Measurements from ENCODE around the gene PDCD11.
"Not testable (repeated sequence)": the region's sequence is repeated elsewhere in the genome, so short reads cannot be mapped to it uniquely, and the experiment has no call there.

The PDCD11 gene

DNA sequence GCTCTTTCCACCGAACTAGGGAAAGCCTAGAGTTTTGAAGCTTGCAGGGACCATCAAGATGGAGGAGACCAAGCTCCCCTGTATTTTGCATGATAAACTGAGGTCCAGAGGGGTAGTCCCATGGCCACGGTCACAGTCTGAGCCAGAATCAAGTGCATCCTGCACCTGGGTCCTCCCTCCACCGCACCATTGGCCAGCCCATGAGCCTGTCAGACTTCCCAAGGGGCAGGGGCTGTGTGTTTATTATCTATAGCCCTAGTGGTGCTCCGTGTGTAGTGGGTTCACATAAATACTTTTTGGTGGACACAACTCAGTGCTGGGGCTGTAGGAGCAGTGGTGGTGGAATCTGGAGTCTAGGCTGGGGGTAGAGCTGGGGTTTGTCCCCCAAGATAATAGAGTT, 79.0 kb downstream of the PDCD11 start:
- no peak for DNase-seq

DNA sequence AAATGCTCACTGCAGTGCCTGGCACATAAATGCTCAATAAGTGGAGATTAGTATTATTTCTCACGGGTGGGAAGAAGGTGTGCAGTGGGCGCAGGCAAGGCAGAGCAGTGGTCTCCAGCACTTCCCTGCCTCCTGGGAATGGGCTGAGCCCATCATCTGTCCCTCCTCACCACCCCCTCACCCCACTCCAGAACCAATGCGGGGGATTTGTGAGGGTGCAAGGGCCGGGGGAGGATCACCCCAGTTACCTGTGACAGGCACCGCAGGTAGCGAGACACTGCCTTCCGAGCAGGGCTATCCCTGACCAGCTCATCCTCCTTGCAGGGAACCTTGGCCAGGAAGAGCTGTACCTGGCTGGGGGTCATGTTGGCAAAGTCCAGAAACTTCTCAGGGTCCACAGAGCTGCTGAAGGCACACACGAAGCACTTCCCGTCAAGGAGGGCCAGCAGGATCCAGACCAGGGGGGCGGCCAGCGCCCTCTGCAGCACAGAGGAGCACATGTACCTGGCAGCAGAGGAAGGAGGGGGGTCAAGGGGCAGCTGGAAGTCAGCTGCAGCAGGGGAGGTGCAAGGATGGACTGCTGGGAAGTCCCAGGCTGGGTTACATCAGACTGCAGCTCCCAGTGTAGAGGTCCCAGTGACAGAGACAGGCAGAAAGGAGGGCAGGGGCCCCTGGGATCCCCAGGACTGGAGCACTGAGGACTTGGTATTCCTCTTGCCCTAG, 79.8 kb downstream of the PDCD11 start:
- no peak for DNase-seq

DNA sequence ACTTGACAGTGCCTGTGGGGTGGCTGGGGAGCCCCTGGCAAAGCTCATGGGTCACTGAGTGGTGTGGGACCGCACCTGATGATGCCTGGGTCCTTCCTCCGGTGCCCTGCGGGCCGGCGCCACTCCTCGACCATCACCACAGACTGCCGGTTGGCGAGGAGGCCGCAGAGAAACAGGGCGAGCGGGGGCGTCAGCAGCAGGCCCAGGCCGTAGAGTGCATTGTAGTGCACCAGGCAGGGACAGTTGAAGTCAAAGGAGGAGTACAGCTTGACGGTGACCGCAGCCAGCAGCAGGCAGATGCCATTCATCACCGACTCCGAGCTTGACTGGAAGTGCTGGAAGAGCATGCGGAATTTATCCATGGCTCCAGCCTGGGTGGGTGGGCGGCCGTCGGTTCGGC, 82.2 kb downstream of the PDCD11 start:
- no peak for DNase-seq

GRCh38 chr10:103479135-103479534, 82.7 kb downstream of the PDCD11 start, which contains the start of gene CALHM3:
CALHM3 (minus strand) TSS chr10:103479240; CDS start chr10:103479032, 208 bp downstream.
- DNase-seq: no peak

- DNase-seq: no peak
Observed at GRCh38 chr10:103480521-103480920, 84.1 kb downstream of the PDCD11 start.

DNA sequence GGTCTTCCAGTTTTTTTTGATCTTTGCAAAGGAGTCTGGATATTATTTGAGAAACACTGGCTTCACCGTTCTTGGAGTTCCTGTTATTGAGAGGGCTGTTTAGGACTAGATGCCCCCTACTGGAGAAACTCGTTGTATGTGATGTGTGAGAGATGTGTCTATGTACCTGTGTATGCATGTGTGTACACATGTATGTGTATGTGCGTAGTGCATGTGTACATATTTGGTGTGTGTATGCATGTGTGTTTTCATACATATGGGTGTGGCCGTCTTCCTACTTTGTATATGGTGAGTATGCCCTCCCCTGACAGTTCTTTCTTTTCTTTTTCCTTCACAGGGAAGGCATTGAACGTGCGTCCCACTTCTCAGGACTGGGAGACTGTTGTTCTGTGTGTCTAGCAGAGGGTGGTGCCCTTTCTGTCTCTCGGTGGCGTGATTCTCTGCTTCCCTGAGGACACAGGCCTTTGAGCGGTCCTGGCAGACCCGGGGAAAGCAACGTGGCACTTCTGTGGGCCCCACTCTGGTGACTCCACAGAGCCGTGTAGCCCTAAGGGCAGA, 85.6 kb downstream of the PDCD11 start:
- no peak for DNase-seq

GRCh38 chr10:103486635-103487409, 90.4 kb downstream of the PDCD11 start:
- not testable (repeated sequence) for DNase-seq

DNA sequence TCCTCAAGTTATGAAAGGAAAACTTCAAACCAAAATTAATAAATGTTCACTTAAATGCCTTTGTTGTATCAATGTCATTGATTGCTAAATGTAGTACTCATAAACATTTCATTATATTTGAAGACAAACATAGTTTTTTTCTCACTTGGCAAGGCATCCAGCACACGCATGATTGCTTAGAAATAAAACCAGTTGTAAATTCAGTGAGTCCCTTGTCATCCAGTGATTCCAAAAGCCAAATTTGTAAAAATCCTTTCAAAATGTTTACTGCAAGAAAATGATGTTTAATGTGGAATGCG, 90.9 kb downstream of the PDCD11 start:
- DNase-seq: no peak

GRCh38 chr10:103490986-103491314, 94.5 kb downstream of the PDCD11 start:
- DNase-seq: no peak

- no peak for DNase-seq
Observed at GRCh38 chr10:103491729-103492364, 95.4 kb downstream of the PDCD11 start.

DNA sequence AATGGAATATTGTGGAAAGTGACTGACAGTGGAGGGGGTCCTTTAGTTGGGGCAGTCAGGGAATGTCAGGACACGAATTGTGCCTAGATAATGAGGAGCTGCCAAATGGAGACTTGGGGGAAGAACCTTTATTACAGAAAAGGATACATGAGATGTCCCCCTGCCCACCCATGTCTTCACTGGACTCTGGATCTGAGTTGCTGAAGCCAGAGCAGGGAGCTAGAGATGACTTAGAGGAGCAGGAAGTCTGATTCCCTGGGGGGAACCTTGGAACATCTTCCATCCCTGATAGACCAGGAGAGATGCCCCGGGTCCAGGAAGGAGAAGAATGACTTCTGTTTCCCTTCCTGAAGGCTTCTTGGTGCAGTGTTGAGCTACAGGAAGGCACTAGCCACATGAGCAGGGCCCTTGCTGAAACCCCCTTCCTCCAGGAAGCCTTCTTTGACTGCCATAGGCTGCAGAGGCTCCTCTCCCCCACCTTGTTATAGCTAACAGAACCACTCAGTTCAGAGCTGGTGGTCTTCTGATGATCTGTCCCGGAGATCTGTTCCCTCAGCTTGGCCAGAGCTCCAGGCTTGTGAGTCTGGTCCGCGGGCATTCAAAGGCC, 96.3 kb downstream of the PDCD11 start:
- DNase-seq: no peak

DNA sequence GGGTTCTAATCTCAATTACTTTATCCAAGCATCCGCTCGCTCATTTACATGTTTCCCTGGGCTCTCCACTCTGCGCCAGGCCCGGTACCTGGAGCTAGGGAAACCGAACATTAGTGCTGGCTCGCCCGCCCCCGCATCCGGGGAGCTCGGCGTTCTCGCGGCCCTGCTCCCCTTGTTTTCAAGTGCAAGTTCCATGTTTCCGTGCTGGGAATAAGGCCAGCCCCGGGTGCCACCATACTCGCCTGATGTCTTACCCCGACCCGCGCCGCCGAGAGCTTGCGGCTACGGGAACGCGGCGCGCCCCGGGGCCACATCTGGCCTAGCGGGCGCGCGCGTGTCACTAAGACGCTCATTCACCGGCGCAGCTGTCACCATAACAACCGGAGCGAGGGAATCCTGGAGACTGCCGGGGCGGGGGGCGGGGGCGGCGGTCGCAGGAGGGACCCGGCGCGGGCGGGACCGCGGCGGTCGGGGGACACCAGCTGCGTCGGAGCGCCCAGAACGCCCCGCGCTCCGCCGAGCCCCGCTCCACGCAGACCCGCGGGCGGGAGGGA, 97.0 kb downstream of the PDCD11 start, which contains the start of gene NEURL1:
Gene NEURL1, plus strand, starts transcription at position 344 of the 554 bp plus-strand sequence. CDS start 683 bp downstream, outside the sequence.
- peak; percentile 63 for DNase-seq

GRCh38 chr10:103493916-103494877, 97.8 kb downstream of the PDCD11 start:
- peak; percentile 63 for DNase-seq

DNA sequence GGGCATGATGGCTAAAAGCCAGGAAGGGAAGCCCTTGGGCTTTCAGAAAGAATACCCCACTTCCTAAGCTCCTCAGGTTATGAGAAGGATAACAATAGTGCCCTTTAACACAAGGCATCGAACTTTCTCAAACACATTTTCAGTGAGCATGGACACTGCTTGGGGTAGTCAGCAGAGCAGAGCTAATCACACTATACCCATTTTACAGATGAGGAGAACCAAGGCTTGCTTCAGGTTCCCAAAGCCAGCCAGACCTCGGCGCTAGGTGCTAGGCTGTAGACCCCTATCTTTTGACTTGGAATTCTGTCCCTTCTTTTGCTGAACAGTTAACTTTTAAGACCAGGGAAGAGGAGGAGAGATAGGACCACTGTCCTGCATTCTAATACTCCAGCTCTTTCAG, 98.9 kb downstream of the PDCD11 start:
- no peak for DNase-seq
